Esophagus muscularis mucosa (tissue), 4 donors: ENCODE data around the gene HSPG2. TPM values are rescaled to one million over a fixed set of nuclear protein-coding genes. Genes with fewer than 3 reads are reported as not detected.

Source experiments
- DNase-seq: peaks from one replicate; pipeline ENCODE4 v3.0.0-alpha.2; 2017; ENCODE audit errors: extremely low spot score
- H3K27ac ChIP-seq, 4 donors: fragments of 200-600 bp; sonication (generic); replicated peaks in 1 of 4; 1 replicate in 3 of 4; 2 replicates in 1 of 4; pipeline ENCODE4 v1.5.1; 2016 to 2019; ENCODE audit warnings: mild to moderate bottlenecking in 1 of 4
- H3K27me3 ChIP-seq, 4 donors: fragments of 200-600 bp; sonication (generic); one replicate each; pipeline versions ENCODE4 v1.5.1 to v1.6.0; 2016 to 2019
- H3K36me3 ChIP-seq, 4 donors: fragments of 200-600 bp; sonication (generic); one replicate each; pipeline ENCODE4 v1.5.1; 2016 to 2019
- H3K4me1 ChIP-seq, 4 donors: fragments of 200-600 bp; sonication (generic); one replicate each; pipeline ENCODE4 v1.5.1; 2016 to 2019
- H3K4me3 ChIP-seq, 4 donors: fragments of 200-600 bp; sonication (generic); 1 replicate in 2 of 4; 2 replicates in 2 of 4; pipeline ENCODE4 v1.5.1; 2016 to 2019; ENCODE audit warnings: mild to moderate bottlenecking in 4 of 4, moderate library complexity in 1 of 4
- H3K9me3 ChIP-seq, 4 donors: fragments of 200-600 bp; sonication (generic); 1 replicate in 3 of 4; 2 replicates in 1 of 4; pipeline ENCODE4 v1.5.1; 2016 to 2019
- CTCF ChIP-seq, 3 experiments: fragments of 200-600 bp in 2 of 3; fragments of 450-650 bp in 1 of 3; sonication (generic) in 2 of 3; IDR thresholded peaks; one replicate each; pipeline ENCODE4 v1.5.1; 2017 to 2019; ENCODE audit warnings: antibody characterized with exemption in 3 of 3, mild to moderate bottlenecking in 2 of 3, moderate library complexity in 1 of 3
- EP300 ChIP-seq: sonication (generic); formaldehyde crosslinking; IDR thresholded peaks from one replicate; pipeline ENCODE4 v1.6.1; 2017; ENCODE audit warnings: antibody characterized with exemption
- POLR2A ChIP-seq: fragments of 450-650 bp; IDR thresholded peaks from one replicate; pipeline ENCODE4 v1.6.1; 2017; ENCODE audit warnings: antibody characterized with exemption, moderate library complexity, mild to moderate bottlenecking, low read depth
- POLR2AphosphoS5 ChIP-seq, 2 donors: sonication (generic); formaldehyde crosslinking; IDR thresholded peaks; one replicate each; pipeline ENCODE4 v1.6.1; 2017; ENCODE audit warnings: antibody characterized with exemption in 2 of 2
- WGBS: methylation state at CpG from one replicate; pipeline ENCODE4 v1.1.5; 2018; 5-methylcytosine and 5-hydroxymethylcytosine counted together
- intact Hi-C: fragments of 100-400 bp; cut with DNase I; formaldehyde crosslinking; loops from one replicate; pipeline ENCODE4 v1.15.1; 2023
- total RNA-seq, 4 donors: library from RNA; depleted of rRNA; stranded (reverse); fragments of >200 nt; gene quantifications; one replicate each; pipeline versions ENCODE4 v1.1.0 to v1.2.1, GENCODE V29; 2016

Gene HSPG2
- total RNA-seq, 4 donors from 2014 or later = 414 to 1,199 (median 595) TPM

GRCh38 chr1:21868941-21869454 lies 68.1 kb downstream of the HSPG2 start:
- Histone ChIP-seq H3K27me3 (no peaks in the 10 kb centered on the region), H3K9me3 (no peaks in the 10 kb centered on the region), H3K4me1 (peaks cover 16 to 59% (median 47%) of the 10 kb centered on the region in 4 donors), H3K4me3 (no peak overlapping the region), H3K27ac (peak overlapping the region; percentile 77 to 87 (median 82)), H3K36me3 (peaks cover 68 to 100% (median 92%) of the 10 kb centered on the region in 4 donors)
- intact Hi-C loops = loop anchor here (2.0 kb wide), 1 partner anchor 94 kb away; no protein-coding TSS in a partner anchor
- WGBS = 77% methylated on average over 12 of the region's 12 CpGs
- TF ChIP-seq POLR2AphosphoS5 (IDR thresholded peaks at IDR 0.05) (no peak), CTCF (IDR thresholded peaks at IDR 0.05) (no peak), EP300 (no peak), POLR2A (no peak)
- no peak for DNase-seq

- TF ChIP-seq EP300 (no peak), CTCF (IDR thresholded peaks at IDR 0.05) (no peak), POLR2AphosphoS5 (IDR thresholded peaks at IDR 0.05) (no peak), POLR2A (no peak)
- Histone ChIP-seq H3K4me1 (peaks cover 16 to 57% (median 47%) of the 10 kb centered on the region in 4 donors), H3K36me3 (peaks cover 66 to 100% (median 92%) of the 10 kb centered on the region in 4 donors), H3K9me3 (no peaks in the 10 kb centered on the region), H3K27ac (peak overlapping the region; percentile 77 to 87 (median 82)), H3K27me3 (no peaks in the 10 kb centered on the region), H3K4me3 (no peak overlapping the region)
- intact Hi-C loops = loop anchor here (2.0 kb wide), 1 partner anchor 94 kb away; no protein-coding TSS in a partner anchor
- no peak for DNase-seq
- WGBS = 89% methylated on average over 7 of the region's 7 CpGs
Observed at GRCh38 chr1:21868482-21868881, 68.6 kb downstream of the HSPG2 start.

GRCh38 chr1:21867451-21867996 lies 69.6 kb downstream of the HSPG2 start:
- Histone ChIP-seq H3K27me3 (no peaks in the 10 kb centered on the region), H3K4me3 (no peak overlapping the region), H3K9me3 (no peaks in the 10 kb centered on the region), H3K4me1 (peaks cover 16 to 48% (median 41%) of the 10 kb centered on the region in 4 donors), H3K27ac (peak overlapping the region; percentile 77 to 87 (median 82)), H3K36me3 (peaks cover 56 to 98% (median 89%) of the 10 kb centered on the region in 4 donors)
- intact Hi-C loops = no loop called here
- TF ChIP-seq CTCF (IDR thresholded peaks at IDR 0.05) = no peak
- no peak for TF ChIP-seq POLR2AphosphoS5 (IDR thresholded peaks at IDR 0.05)
- no peak for TF ChIP-seq EP300
- TF ChIP-seq POLR2A = no peak
- no peak for DNase-seq
- WGBS = 68% methylated on average over 5 of the region's 5 CpGs

GRCh38 chr1:21866707-21867043 lies 70.4 kb downstream of the HSPG2 start:
- Histone ChIP-seq H3K9me3 (no peaks in the 10 kb centered on the region), H3K27me3 (no peaks in the 10 kb centered on the region), H3K4me1 (peaks cover 20 to 51% (median 40%) of the 10 kb centered on the region in 4 donors), H3K4me3 (no peak overlapping the region), H3K36me3 (peaks cover 51 to 98% (median 88%) of the 10 kb centered on the region in 4 donors), H3K27ac (peak overlapping the region; percentile 45 to 87 (median 75))
- TF ChIP-seq CTCF (IDR thresholded peaks at IDR 0.05) (no peak), EP300 (no peak), POLR2AphosphoS5 (IDR thresholded peaks at IDR 0.05) (no peak)
- DNase-seq = no peak
- intact Hi-C loops = no loop called here
- 23% methylated on average over 1 of the region's 1 CpG for WGBS
